Adrenal gland (tissue), 12 donors: ENCODE data around the gene OSMR. TPM values are rescaled to one million over a fixed set of nuclear protein-coding genes. Genes with fewer than 3 reads are reported as not detected.

Experiments used
- DNase-seq, 7 donors: peaks; one replicate each; pipeline ENCODE4 v3.0.0-alpha.2; 2019 to 2020
- H3K27ac ChIP-seq, 5 donors: fragments of 200-600 bp; sonication (generic) in 4 of 5; 1 replicate in 3 of 5; 2 replicates in 2 of 5; pipeline versions ENCODE4 v1.5.1 to v1.8.0; 2016 to 2020; ENCODE audit warnings: mild to moderate bottlenecking in 1 of 5
- H3K27me3 ChIP-seq: fragments of 200-600 bp; 2 replicates; pipeline ENCODE4 v1.8.0; 2021
- H3K36me3 ChIP-seq, 2 donors: fragments of 200-600 bp; replicated peaks in 1 of 2; 1 replicate in 1 of 2; 2 replicates in 1 of 2; pipeline versions ENCODE4 v1.5.1 to v1.8.0; 2018 to 2022
- H3K4me1 ChIP-seq, 2 donors: fragments of 200-600 bp; replicated peaks in 1 of 2; 1 replicate in 1 of 2; 2 replicates in 1 of 2; pipeline versions ENCODE4 v1.5.1 to v1.8.0; 2018 to 2021
- H3K4me3 ChIP-seq, 4 donors: fragments of 200-600 bp; sonication (generic) in 3 of 4; one replicate each; pipeline ENCODE4 v1.5.1; 2016 to 2018
- H3K9me3 ChIP-seq, 3 donors: fragments of 200-600 bp; sonication (generic) in 1 of 3; replicated peaks in 1 of 3; 1 replicate in 2 of 3; 2 replicates in 1 of 3; pipeline versions ENCODE4 v1.5.1 to v1.8.0; 2016 to 2021
- POLR2A ChIP-seq, 2 donors: fragments of 450-650 bp; IDR thresholded peaks; one replicate each; pipeline ENCODE4 v1.6.1; 2017; ENCODE audit warnings: antibody characterized with exemption in 2 of 2, mild to moderate bottlenecking in 2 of 2, moderate library complexity in 1 of 2
- WGBS, 4 donors: extraction: QIAGEN DNeasy Blood & Tissue Kit in 2 of 4; methylation state at CpG; one replicate each; pipeline versions ENCODE4 v1.1.5 to v1.1.7; 2013 to 2017; 5-methylcytosine and 5-hydroxymethylcytosine counted together
- intact Hi-C, 2 donors: fragments of 100-400 bp; cut with DNase I; formaldehyde crosslinking; loops; one replicate each; pipeline versions ENCODE4 v1.14.1 to v1.15.0; 2022 to 2023
- polyA plus RNA-seq, 3 donors: library from polyadenylated mRNA; stranded (reverse); fragments of 200-250 nt in 2 of 3; fragments of 350-450 nt in 1 of 3; fragmentation: Illumina TruSeq in 1 of 3; extraction: RNeasy Lipid Tissue Mini Kit (QIAGEN cat#74804) in 1 of 3; gene quantifications; one replicate each; pipeline ENCODE4 v1.2.3, GENCODE V29; 2013 to 2014
- total RNA-seq, 9 donors: library from RNA; depleted of rRNA in 4 of 9; stranded (reverse); fragments of >200 nt in 4 of 9; fragments of 120-200 nt in 1 of 9; fragmentation: NEBNext Ultra II Directional in 1 of 9; extraction: Animal tissue kit (Norgen Biotek cat#: 25700) in 1 of 9; gene quantifications; one replicate each; pipeline versions ENCODE4 v1.1.0 to v1.2.4, GENCODE V29; 2013 to 2023
- TF ChIP-seq, protein P1 (sequence below), 6 experiments: fragments of 450-650 bp in 4 of 6; fragments of 200-600 bp in 2 of 6; sonication (generic) in 1 of 6; IDR thresholded peaks; 1 replicate in 5 of 6; 2 replicates in 1 of 6; pipeline versions ENCODE4 v1.5.1 to v1.8.0; 2016 to 2021; ENCODE audit warnings: antibody characterized with exemption in 6 of 6, mild to moderate bottlenecking in 2 of 6, moderate library complexity in 1 of 6
- donor health status: healthy with polysubstance abuse.
- donor health status: Bipolar disorder and iron deficiency.
- donor health status: DM: yes; HTN: yes; CAD: no.
- donor health status: DM: no; HTN: no; CAD: no.
- donor health status: DM: no; HTN: no; CAD: no.
- donor health status: DM: yes; HTN: yes; CAD: no.

OSMR gene
- total and polyA plus RNA-seq, 12 donors, result 3.3 to 121 (median 51.1) TPM

DNA sequence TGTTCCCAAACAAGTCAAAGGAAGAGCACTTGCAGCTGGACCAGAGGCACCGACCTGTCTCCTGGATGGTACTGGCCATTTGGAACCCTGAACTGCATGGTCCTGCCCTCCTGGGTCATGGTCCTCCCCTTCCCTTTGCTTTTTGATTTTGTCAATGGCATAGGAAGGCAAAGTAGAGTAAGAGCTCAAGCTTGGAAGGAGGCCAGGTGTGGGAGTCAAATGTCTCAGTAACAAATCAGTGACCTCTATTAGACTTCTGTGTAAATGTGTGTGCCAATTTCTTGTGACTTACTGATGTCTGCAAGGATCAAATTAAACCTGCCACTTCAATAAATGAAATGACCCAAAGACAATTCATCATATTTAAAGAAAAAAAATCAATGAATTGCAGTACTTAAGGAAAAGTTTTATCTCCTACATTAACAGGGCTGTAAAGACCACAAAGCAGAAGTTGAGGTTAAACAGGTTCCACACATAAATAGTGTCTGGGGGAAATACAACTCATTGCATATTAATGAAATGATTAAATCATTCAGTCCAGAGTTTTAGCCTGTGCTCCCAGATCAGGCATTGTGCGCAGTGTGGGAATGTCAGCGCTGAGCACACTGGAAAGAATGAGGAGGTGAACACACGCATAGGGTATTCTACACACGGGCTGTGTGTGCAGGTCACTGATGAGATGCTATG lies 32.7 kb downstream of the OSMR start:
- 93 to 95% (median 93%) methylated on average over 5 of the region's 5 CpGs for WGBS, 4 donors
- H3K4me1 ChIP-seq, result peaks cover 0 to 5% of the 10 kb centered on the region in 2 donors
- TF ChIP-seq POLR2A (IDR thresholded peaks at IDR 0.05), result no peak
- TF ChIP-seq, protein P1, sequence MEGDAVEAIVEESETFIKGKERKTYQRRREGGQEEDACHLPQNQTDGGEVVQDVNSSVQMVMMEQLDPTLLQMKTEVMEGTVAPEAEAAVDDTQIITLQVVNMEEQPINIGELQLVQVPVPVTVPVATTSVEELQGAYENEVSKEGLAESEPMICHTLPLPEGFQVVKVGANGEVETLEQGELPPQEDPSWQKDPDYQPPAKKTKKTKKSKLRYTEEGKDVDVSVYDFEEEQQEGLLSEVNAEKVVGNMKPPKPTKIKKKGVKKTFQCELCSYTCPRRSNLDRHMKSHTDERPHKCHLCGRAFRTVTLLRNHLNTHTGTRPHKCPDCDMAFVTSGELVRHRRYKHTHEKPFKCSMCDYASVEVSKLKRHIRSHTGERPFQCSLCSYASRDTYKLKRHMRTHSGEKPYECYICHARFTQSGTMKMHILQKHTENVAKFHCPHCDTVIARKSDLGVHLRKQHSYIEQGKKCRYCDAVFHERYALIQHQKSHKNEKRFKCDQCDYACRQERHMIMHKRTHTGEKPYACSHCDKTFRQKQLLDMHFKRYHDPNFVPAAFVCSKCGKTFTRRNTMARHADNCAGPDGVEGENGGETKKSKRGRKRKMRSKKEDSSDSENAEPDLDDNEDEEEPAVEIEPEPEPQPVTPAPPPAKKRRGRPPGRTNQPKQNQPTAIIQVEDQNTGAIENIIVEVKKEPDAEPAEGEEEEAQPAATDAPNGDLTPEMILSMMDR (IDR thresholded peaks at IDR 0.05), result no peak
- no peak overlapping the region for H3K4me3 ChIP-seq
- intact Hi-C loops, result no loop called here
- peak in 2 of 7 donors; percentile 38 for DNase-seq
- H3K27ac ChIP-seq, result no peak overlapping the region
- peaks cover 0 to 37% of the 10 kb centered on the region in 2 donors for H3K36me3 ChIP-seq
- H3K27me3 ChIP-seq, result no peaks in the 10 kb centered on the region
- no peaks in the 10 kb centered on the region for H3K9me3 ChIP-seq

DNA sequence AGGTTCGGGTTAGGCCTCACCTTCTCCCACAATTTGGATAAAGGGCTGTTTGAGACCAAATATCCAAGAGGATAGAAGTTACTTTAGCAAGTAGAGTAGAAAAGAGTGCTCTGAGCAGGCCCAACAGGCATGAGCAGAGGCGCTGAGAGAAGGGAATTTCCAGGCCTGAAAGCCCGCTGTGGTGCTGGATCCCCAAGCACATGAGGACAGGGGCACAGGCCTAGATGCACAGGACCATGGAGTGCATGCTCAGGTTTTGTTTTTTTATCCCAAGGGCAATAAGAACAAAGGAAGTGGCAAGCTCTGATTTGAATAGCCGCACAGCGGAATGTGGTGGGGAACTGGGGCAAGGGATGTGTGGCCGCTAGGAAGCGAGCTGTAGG lies 33.3 kb downstream of the OSMR start:
- Histone ChIP-seq H3K9me3 (no peaks in the 10 kb centered on the region), H3K27me3 (no peaks in the 10 kb centered on the region), H3K27ac (no peak overlapping the region), H3K4me3 (no peak overlapping the region), H3K4me1 (peaks cover 0 to 5% of the 10 kb centered on the region in 2 donors), H3K36me3 (peaks cover 0 to 41% of the 10 kb centered on the region in 2 donors)
- DNase-seq, result no peak
- 95 to 97% (median 96%) methylated on average over 7 of the region's 7 CpGs for WGBS, 4 donors
- TF ChIP-seq, protein P1 (IDR thresholded peaks at IDR 0.05), result no peak
- intact Hi-C loops, result no loop called here

DNA sequence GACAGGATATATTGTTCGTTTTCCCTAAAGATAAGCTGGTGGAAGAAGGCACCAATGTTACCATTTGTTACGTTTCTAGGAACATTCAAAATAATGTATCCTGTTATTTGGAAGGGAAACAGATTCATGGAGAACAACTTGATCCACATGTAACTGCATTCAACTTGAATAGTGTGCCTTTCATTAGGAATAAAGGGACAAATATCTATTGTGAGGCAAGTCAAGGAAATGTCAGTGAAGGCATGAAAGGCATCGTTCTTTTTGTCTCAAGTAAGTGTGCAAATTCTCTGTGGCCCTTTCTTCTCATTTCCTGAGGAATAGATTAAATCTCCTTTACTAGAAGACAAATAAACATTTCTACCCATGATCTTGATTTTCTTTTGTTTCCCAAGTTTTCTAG lies 38.0 kb downstream of the OSMR start:
- no peak for DNase-seq
- no peak for TF ChIP-seq POLR2A (IDR thresholded peaks at IDR 0.05)
- TF ChIP-seq, protein P1 (IDR thresholded peaks at IDR 0.05), result no peak
- intact Hi-C loops, result no loop called here
- no peak overlapping the region for H3K4me3 ChIP-seq
- WGBS, 4 donors, result 68 to 75% (median 74%) methylated on average over 3 of the region's 3 CpGs
- peaks cover 0 to 39% of the 10 kb centered on the region in 2 donors for H3K36me3 ChIP-seq
- no peak overlapping the region for H3K27ac ChIP-seq
- no peaks in the 10 kb centered on the region for H3K9me3 ChIP-seq
- H3K4me1 ChIP-seq, result no peaks in the 10 kb centered on the region
- no peaks in the 10 kb centered on the region for H3K27me3 ChIP-seq

DNA sequence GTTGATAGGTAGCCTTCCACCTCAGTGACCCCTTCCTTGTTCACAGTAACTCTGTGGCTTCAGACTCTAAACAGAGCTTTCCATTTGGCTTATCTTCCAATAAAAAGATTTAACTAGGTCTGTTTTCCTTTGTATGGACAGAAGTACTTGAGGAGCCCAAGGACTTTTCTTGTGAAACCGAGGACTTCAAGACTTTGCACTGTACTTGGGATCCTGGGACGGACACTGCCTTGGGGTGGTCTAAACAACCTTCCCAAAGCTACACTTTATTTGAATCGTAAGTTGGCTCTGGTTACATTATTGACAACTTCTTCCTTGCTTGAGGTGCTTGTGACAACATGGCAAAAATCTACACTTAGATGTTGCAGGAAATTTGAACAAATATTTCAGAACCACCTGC lies 39.4 kb downstream of the OSMR start:
- Histone ChIP-seq H3K27me3 (no peaks in the 10 kb centered on the region), H3K4me1 (no peaks in the 10 kb centered on the region), H3K27ac (no peak overlapping the region), H3K4me3 (no peak overlapping the region), H3K9me3 (no peaks in the 10 kb centered on the region), H3K36me3 (peaks cover 0 to 34% of the 10 kb centered on the region in 2 donors)
- no peak for TF ChIP-seq POLR2A (IDR thresholded peaks at IDR 0.05)
- TF ChIP-seq, protein P1 (IDR thresholded peaks at IDR 0.05), result no peak
- no peak for DNase-seq
- WGBS, 4 donors, result 89 to 94% (median 92%) methylated on average over 3 of the region's 3 CpGs
- intact Hi-C loops, result no loop called here
